ENCODE data around the gene NSRP1. TPM values are rescaled to one million over a fixed set of nuclear protein-coding genes. Genes with fewer than 3 reads are reported as not detected.

Gene NSRP1
- total RNA-seq, 4 donors from 2014 or later: 18.5 to 39.4 (median 31.1) TPM

DNA sequence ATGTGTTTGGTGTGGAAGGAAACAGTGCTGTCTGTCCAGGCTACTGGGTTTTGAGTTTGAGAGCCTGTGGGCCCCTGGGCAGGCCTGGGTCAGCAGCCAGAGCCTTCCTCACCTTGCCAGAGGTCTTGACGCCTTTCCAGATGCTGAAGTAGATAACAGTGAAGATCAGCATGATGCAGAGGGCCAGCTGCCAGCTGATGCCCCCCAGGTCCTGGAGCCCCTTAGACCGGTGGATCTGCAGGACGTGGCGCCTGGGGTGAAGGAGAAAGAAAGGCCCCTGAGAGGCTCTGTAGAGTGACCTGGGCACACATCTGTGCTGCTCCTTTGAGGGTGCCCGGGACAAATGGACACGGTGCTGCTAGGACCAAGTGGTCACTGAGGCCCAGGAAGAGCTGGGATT, 100.4 kb downstream of the NSRP1 start:
- TF ChIP-seq, protein P1, sequence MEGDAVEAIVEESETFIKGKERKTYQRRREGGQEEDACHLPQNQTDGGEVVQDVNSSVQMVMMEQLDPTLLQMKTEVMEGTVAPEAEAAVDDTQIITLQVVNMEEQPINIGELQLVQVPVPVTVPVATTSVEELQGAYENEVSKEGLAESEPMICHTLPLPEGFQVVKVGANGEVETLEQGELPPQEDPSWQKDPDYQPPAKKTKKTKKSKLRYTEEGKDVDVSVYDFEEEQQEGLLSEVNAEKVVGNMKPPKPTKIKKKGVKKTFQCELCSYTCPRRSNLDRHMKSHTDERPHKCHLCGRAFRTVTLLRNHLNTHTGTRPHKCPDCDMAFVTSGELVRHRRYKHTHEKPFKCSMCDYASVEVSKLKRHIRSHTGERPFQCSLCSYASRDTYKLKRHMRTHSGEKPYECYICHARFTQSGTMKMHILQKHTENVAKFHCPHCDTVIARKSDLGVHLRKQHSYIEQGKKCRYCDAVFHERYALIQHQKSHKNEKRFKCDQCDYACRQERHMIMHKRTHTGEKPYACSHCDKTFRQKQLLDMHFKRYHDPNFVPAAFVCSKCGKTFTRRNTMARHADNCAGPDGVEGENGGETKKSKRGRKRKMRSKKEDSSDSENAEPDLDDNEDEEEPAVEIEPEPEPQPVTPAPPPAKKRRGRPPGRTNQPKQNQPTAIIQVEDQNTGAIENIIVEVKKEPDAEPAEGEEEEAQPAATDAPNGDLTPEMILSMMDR (IDR thresholded peaks at IDR 0.05; ENCODE audit: low read depth): no peak

DNA sequence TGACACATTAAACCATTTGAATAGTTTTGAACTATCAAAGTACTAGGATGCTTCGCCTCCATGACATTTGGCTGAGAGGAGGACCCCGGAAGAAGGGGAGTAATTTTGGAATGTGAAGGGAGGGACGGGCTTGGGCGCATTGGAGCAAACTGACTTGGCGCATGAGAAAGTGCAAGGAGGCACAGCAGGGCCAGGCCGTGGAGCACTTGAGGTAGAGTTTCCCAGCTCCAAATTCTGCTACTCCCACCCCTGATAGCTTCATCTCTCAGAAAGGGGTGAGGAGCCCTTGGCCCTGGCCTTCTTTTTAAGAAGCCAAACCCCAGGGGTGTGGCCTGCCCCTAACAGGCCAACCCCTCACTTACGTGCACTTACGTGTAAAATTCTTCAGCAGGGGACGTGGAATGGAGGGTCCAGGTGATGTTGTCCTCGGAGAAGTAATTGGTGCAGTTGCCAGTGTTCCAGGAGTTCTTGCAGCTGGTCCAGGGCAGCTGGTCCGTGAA, 101.2 kb downstream of the NSRP1 start:
- TF ChIP-seq, protein P1 (IDR thresholded peaks at IDR 0.05; ENCODE audit: low read depth): no peak

DNA sequence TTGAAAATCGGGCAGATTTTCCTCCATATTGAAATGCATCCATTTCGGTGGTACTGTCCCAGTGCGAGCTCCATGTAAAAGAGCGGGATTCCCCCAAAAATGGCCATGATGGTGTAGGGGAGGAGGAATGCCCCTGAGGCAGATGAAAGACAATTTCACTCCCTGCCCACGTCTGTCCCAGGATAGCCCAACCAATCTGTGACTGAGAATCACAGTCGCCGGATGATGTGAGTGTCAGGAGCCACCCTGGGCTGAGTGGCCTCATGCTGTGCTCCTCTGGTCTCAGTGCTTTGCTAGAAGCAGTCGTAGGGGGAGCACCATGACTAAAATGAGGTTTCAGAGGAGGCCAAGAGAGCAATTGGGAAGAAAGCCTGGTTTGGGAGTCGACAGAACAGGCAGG, 102.2 kb downstream of the NSRP1 start:
- TF ChIP-seq, protein P1 (IDR thresholded peaks at IDR 0.05; ENCODE audit: low read depth): no peak

DNA sequence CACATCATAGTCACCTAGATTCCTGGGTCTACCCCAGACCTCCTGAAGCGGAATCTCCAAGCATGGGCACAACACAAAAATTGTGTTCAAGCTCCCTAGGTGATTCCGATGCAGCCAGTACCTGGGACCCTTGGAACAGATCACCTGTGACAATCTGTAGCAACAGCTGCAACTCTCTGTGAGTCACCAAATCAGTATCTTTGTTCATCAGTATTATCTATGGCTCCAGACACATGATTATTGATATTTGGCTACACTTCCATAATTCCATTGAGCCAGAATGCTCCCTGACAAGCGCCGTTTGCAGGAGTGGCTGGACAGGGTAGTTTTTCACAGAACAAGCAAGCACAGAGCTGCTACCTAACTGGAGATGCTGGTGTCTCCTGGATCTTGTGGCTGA, 102.7 kb downstream of the NSRP1 start:
- TF ChIP-seq, protein P1 (IDR thresholded peaks at IDR 0.05; ENCODE audit: low read depth): no peak

DNA sequence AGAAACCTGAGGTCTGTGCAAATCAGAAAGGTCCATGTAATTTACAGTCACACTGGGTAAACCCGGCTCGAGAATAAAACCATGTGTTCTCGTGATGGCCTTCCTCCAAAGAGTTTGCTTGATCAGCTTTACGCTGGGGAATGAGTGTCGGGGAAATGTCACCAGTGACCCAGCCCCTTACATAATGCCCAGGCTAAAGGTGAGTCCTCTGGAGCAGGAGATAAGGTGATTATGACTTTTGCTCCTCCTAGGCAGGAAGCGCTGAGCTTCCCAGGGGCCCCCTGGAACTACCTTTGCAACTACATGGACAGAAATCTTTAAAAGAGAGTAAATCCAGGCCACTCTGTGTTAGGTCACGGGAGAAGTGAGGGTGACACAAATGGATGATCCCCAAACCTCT, 103.2 kb downstream of the NSRP1 start:
- TF ChIP-seq, protein P1 (IDR thresholded peaks at IDR 0.05; ENCODE audit: low read depth): no peak

DNA sequence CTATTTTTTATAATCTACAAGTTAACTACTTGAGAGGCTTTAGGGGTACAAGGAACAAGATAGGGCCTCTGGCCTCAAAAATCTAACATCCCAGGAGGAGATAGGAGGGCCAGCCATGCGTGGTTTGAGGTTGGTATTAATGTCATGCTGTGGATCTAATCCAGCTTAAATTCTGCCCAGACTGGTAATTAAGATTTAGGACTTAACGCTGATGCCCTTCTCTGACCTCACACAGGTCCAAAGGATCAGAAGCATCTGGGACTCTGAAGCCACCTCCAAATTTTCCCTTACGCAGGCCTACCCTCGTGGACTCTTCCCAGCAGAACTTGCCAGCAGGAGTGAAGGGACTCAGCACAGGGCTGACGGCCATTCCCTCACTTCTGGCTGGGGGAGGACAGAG, 103.8 kb downstream of the NSRP1 start:
- TF ChIP-seq, protein P1 (IDR thresholded peaks at IDR 0.05; ENCODE audit: low read depth): no peak

DNA sequence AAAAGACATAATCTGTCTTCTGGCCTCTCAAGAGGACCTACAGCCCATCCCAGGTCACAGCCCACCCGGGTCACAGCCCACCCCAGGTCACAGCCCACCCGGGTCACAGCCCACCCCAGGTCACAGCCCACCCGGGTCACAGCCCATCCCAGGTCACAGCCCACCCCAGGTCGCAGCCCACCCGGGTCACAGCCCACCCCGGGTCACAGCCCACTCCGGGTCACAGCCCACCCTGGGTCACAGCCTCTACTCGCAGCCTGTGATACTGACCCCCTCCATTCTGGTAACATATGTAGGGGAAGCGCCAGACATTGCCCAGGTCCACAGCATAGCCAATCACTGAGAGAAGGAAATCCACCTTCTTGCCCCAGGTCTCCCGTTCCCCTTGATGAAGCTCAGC, 104.7 kb downstream of the NSRP1 start:
- TF ChIP-seq, protein P1 (IDR thresholded peaks at IDR 0.05; ENCODE audit: low read depth): no peak

Data from subcutaneous adipose tissue (tissue), 4 donors.